ENCODE measurements around the gene C22orf39.

The C22orf39 gene

GRCh38 chr22:19396934-19397733, 50.4 kb downstream of the C22orf39 start:
- DNase-seq: no peak

GRCh38 chr22:19396561-19396933, 51.0 kb downstream of the C22orf39 start:
- no peak for DNase-seq

- DNase-seq: no peak
Observed at GRCh38 chr22:19395276-19395675, 52.2 kb downstream of the C22orf39 start.

- no peak for DNase-seq
Observed at GRCh38 chr22:19394274-19395050, 53.0 kb downstream of the C22orf39 start.

- no peak for DNase-seq
Observed at GRCh38 chr22:19393704-19394103, 53.8 kb downstream of the C22orf39 start.
